Lower lobe of right lung (tissue), 2 donors: ENCODE data around the gene ARHGAP24. TPM values are rescaled to one million over a fixed set of nuclear protein-coding genes. Genes with fewer than 3 reads are reported as not detected.

Experiments used
- ATAC-seq, 2 donors: fragments of 200-7000 bp; cut with Tn5 transposase; one replicate each; pipeline ENCODE4 v1.9.1; 2020 to 2022; ENCODE audit warnings: mild to moderate bottlenecking in 2 of 2, moderate library complexity in 2 of 2
- DNase-seq: peaks from one replicate; pipeline ENCODE4 v3.0.0-alpha.2; 2020
- H3K27ac ChIP-seq: fragments of 200-600 bp; one replicate; pipeline ENCODE4 v1.8.0; 2022
- H3K27me3 ChIP-seq: fragments of 200-600 bp; one replicate; pipeline ENCODE4 v1.8.0; 2022; ENCODE audit warnings: low read depth
- H3K36me3 ChIP-seq: fragments of 200-600 bp; one replicate; pipeline ENCODE4 v1.8.0; 2022; ENCODE audit warnings: mild to moderate bottlenecking
- H3K4me1 ChIP-seq: fragments of 200-600 bp; one replicate; pipeline ENCODE4 v1.8.0; 2022
- H3K4me3 ChIP-seq: fragments of 200-600 bp; one replicate; pipeline ENCODE4 v1.8.0; 2022; ENCODE audit warnings: mild to moderate bottlenecking
- H3K9me3 ChIP-seq: fragments of 200-600 bp; one replicate; pipeline ENCODE4 v1.8.0; 2022
- intact Hi-C: fragments of 100-400 bp; cut with DNase I; formaldehyde crosslinking; loops from one replicate; pipeline ENCODE4 v1.11.0; 2022
- total RNA-seq: library from RNA; stranded (reverse); fragmentation: NEBNext Ultra II Directional; extraction: Animal tissue kit (Norgen Biotek cat#: 25700); gene quantifications from one replicate; pipeline ENCODE4 v1.2.1, GENCODE V29; 2021
- TF ChIP-seq, protein P1 (sequence below): fragments of 200-600 bp; IDR thresholded peaks from one replicate; pipeline ENCODE4 v1.8.0; 2022; ENCODE audit warnings: antibody characterized with exemption, mild to moderate bottlenecking
- donor health status: DM: no; HTN: yes; CAD: no; lungs with severe emphysema.

The ARHGAP24 gene
- total RNA-seq, 1 donor from 2014 or later: 28.7 TPM

- H3K27me3 ChIP-seq: no peaks in the 10 kb centered on the region
- no peaks in the 10 kb centered on the region for H3K4me1 ChIP-seq
- ATAC-seq (no peak), DNase-seq (no peak)
- H3K4me3 ChIP-seq: no peak overlapping the region
- intact Hi-C loops: no loop called here
- H3K36me3 ChIP-seq: no peaks in the 10 kb centered on the region
- TF ChIP-seq, protein P1, sequence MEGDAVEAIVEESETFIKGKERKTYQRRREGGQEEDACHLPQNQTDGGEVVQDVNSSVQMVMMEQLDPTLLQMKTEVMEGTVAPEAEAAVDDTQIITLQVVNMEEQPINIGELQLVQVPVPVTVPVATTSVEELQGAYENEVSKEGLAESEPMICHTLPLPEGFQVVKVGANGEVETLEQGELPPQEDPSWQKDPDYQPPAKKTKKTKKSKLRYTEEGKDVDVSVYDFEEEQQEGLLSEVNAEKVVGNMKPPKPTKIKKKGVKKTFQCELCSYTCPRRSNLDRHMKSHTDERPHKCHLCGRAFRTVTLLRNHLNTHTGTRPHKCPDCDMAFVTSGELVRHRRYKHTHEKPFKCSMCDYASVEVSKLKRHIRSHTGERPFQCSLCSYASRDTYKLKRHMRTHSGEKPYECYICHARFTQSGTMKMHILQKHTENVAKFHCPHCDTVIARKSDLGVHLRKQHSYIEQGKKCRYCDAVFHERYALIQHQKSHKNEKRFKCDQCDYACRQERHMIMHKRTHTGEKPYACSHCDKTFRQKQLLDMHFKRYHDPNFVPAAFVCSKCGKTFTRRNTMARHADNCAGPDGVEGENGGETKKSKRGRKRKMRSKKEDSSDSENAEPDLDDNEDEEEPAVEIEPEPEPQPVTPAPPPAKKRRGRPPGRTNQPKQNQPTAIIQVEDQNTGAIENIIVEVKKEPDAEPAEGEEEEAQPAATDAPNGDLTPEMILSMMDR: no peak
- H3K27ac ChIP-seq: no peak overlapping the region
- no peaks in the 10 kb centered on the region for H3K9me3 ChIP-seq
These were observed 242.4 kb downstream of the ARHGAP24 start for GRCh38 chr4:85717351-85717750.

DNA sequence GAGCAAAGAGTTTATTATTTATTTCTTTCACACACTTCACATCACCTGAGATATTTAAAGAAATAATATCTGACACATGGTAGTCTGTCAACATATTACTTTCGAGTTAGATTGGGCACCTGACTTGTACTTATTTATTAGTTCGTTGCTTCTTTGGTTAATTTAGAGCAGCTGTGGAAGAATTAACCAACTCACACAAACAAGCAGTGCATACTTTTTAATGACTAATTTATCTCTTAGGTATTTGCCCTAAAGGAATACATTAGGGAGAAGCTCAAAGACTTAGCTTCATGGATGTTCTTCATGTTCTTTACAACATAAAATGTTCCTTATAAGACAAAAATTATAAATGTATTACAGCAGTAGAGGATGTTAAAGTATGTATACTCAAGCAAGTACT is 242.9 kb downstream of the ARHGAP24 start:
- DNase-seq (no peak), ATAC-seq (no peak)
- H3K27me3 ChIP-seq: no peaks in the 10 kb centered on the region
- TF ChIP-seq, protein P1: no peak
- intact Hi-C loops: no loop called here
- no peak overlapping the region for H3K27ac ChIP-seq
- H3K9me3 ChIP-seq: no peaks in the 10 kb centered on the region
- H3K36me3 ChIP-seq: peaks cover 1% of the 10 kb centered on the region
- H3K4me1 ChIP-seq: no peaks in the 10 kb centered on the region
- no peak overlapping the region for H3K4me3 ChIP-seq

DNA sequence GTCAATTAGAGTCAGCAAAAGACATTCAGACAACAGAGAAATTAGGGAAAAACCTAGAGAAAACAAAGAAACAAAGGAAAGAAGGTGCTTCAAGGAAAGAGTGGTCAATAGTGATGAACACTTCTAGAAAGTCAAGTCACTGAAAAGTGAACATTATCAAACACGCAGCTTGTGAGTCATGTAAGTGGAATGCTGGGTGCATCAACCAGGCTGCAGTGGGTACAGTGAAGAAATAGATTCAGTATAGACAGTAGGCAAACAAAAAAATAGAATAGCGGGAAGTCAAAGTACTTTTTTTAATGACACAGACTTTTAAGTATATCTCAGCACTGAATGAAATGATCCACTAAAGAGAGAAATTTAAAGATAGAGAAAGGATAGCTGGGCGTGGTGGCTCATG is 245.8 kb downstream of the ARHGAP24 start:
- no peak for ATAC-seq
- H3K9me3 ChIP-seq: no peaks in the 10 kb centered on the region

GRCh38 chr4:85722401-85722800 is 247.5 kb downstream of the ARHGAP24 start:
- Histone ChIP-seq H3K4me3 (no peak overlapping the region), H3K9me3 (no peaks in the 10 kb centered on the region), H3K27me3 (no peaks in the 10 kb centered on the region), H3K36me3 (peaks cover 6% of the 10 kb centered on the region), H3K27ac (no peak overlapping the region), H3K4me1 (peaks cover 19% of the 10 kb centered on the region)
- ATAC-seq: no peak
- intact Hi-C loops: no loop called here
- no peak for DNase-seq
- TF ChIP-seq, protein P1: no peak

More for the DNA sequence above, 245.8 kb downstream of the ARHGAP24 start:
- DNase-seq: no peak
- intact Hi-C loops: no loop called here
- TF ChIP-seq, protein P1: no peak
- no peak overlapping the region for H3K4me3 ChIP-seq
- H3K36me3 ChIP-seq: peaks cover 6% of the 10 kb centered on the region
- H3K27ac ChIP-seq: no peak overlapping the region
- no peaks in the 10 kb centered on the region for H3K27me3 ChIP-seq
- H3K4me1 ChIP-seq: peaks cover 8% of the 10 kb centered on the region

GRCh38 chr4:85722807-85723206 is 247.9 kb downstream of the ARHGAP24 start:
- H3K4me1 ChIP-seq: peaks cover 19% of the 10 kb centered on the region
- H3K27me3 ChIP-seq: no peaks in the 10 kb centered on the region
- intact Hi-C loops: no loop called here
- no peak for ATAC-seq
- peaks cover 6% of the 10 kb centered on the region for H3K36me3 ChIP-seq
- H3K27ac ChIP-seq: no peak overlapping the region
- H3K4me3 ChIP-seq: no peak overlapping the region
- TF ChIP-seq, protein P1: no peak
- H3K9me3 ChIP-seq: no peaks in the 10 kb centered on the region
- DNase-seq: no peak
